GM13977 (cell line): ENCODE data around the gene IL12RB1.

Experiments used
- DNase-seq: peaks from one replicate; pipeline ENCODE4 v3.0.0; 2012; ENCODE audit warnings: low spot score
- CTCF ChIP-seq: IDR thresholded peaks from 2 replicates; pipeline ENCODE4 v1.5.1; 2012; ENCODE audit warnings: mild to moderate bottlenecking, control low read depth; ENCODE audit not compliant: insufficient read depth; ENCODE audit errors: extremely low read depth, missing control alignments
- in situ Hi-C: fragments of 300-500 bp; cut with MboI; formaldehyde crosslinking; loops from one replicate; pipeline ENCODE4 v1.12.0; 2022; ENCODE audit warnings: low sequenced_read_pairs, low pct_unique_long_range_greater_than_20kb, mixed read lengths, inconsistent platforms; ENCODE audit not compliant: unreplicated experiment

The IL12RB1 gene

GRCh38 chr19:18029617-18030338 is 57.0 kb downstream of the IL12RB1 start:
- in situ Hi-C loops = no loop called here
- no peak for DNase-seq
- TF ChIP-seq CTCF = no peak

- in situ Hi-C loops = no loop called here
- DNase-seq = no peak
Measured at GRCh38 chr19:18027151-18027550, 59.6 kb downstream of the IL12RB1 start.

GRCh38 chr19:18023622-18024251 is 63.0 kb downstream of the IL12RB1 start:
- in situ Hi-C loops = no loop called here
- no peak for TF ChIP-seq CTCF
- DNase-seq = no peak

More at GRCh38 chr19:18027151-18027550, 59.6 kb downstream of the IL12RB1 start:
- TF ChIP-seq CTCF = no peak

- no peak for TF ChIP-seq CTCF
- in situ Hi-C loops = no loop called here
- peak; percentile 54 for DNase-seq
Measured at GRCh38 chr19:18021121-18021755, 65.5 kb downstream of the IL12RB1 start.

- TF ChIP-seq CTCF = no peak
- DNase-seq = no peak
- in situ Hi-C loops = no loop called here
Measured at GRCh38 chr19:18020212-18021085, 66.3 kb downstream of the IL12RB1 start.

GRCh38 chr19:18017275-18018083 is 69.3 kb downstream of the IL12RB1 start:
- TF ChIP-seq CTCF = no peak
- no peak for DNase-seq
- in situ Hi-C loops = no loop called here
